Stomach smooth muscle (tissue), 2 donors: ENCODE measurements around the gene OSBPL1A.
A peak's percentile ranks its signal among the peaks of the same experiment; 100 is the strongest.
"Not testable (repeated sequence)": the region's sequence is repeated elsewhere in the genome, so short reads cannot be mapped to it uniquely, and the experiment has no call there.

Source experiments
- H3K27ac ChIP-seq: one replicate; pipeline ENCODE4 v1.7.0; 2013; ENCODE audit warnings: mild to moderate bottlenecking, low read length, inconsistent platforms
- H3K27me3 ChIP-seq, 2 donors: one replicate each; pipeline ENCODE4 v1.7.0; 2013; ENCODE audit warnings: low read length in 2 of 2; ENCODE audit not compliant: insufficient read depth in 2 of 2, control insufficient read depth in 1 of 2
- H3K36me3 ChIP-seq, 2 donors: one replicate each; pipeline ENCODE4 v1.7.0; 2013; ENCODE audit warnings: low read length in 2 of 2; ENCODE audit not compliant: control insufficient read depth in 2 of 2, insufficient read depth in 2 of 2
- H3K4me1 ChIP-seq: one replicate; pipeline ENCODE4 v1.7.0; 2013; ENCODE audit warnings: low read length; ENCODE audit not compliant: control insufficient read depth, insufficient read depth
- H3K4me3 ChIP-seq, 2 donors: one replicate each; pipeline ENCODE4 v1.7.0; 2013; ENCODE audit warnings: low read length in 2 of 2
- H3K9ac ChIP-seq, 2 donors: one replicate each; pipeline ENCODE4 v1.7.0; 2013; ENCODE audit warnings: low read length in 2 of 2, mild to moderate bottlenecking in 1 of 2
- H3K9me3 ChIP-seq, 2 donors: one replicate each; pipeline ENCODE4 v1.7.0; 2013; ENCODE audit warnings: low read length in 2 of 2; ENCODE audit not compliant: control insufficient read depth in 2 of 2
- donor health status: healthy.
- donor health status: Pancreatic carcinoma.

Gene OSBPL1A

DNA sequence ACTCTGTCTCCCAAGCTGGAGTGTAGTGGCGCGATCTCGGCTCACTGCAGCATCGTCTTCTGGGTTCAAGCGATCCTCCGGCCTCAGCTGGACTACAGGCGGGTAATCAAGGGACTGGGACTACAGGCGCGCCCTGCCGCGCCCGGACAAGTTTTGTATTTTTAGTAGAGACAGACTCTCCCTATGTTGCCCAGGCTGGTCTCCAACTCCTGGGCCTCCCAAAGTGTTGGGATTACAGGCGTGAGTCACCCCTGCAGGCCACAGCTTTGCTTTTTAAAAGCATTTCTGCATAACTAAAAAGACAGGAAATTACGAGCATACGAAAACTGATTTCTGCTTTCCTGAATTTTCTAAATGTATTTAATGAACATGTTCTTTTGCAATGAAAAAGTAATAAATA lies 916 bp upstream of the OSBPL1A start:
- Histone ChIP-seq H3K36me3 (no peaks in the 10 kb centered on the region), H3K9ac (no peak overlapping the region), H3K27me3 (no peaks in the 10 kb centered on the region), H3K9me3 (no peaks in the 10 kb centered on the region), H3K4me1 (peaks cover 6% of the 10 kb centered on the region), H3K27ac (no peak overlapping the region), H3K4me3 (peak overlapping the region in 1 of 2 donors; percentile 88)

DNA sequence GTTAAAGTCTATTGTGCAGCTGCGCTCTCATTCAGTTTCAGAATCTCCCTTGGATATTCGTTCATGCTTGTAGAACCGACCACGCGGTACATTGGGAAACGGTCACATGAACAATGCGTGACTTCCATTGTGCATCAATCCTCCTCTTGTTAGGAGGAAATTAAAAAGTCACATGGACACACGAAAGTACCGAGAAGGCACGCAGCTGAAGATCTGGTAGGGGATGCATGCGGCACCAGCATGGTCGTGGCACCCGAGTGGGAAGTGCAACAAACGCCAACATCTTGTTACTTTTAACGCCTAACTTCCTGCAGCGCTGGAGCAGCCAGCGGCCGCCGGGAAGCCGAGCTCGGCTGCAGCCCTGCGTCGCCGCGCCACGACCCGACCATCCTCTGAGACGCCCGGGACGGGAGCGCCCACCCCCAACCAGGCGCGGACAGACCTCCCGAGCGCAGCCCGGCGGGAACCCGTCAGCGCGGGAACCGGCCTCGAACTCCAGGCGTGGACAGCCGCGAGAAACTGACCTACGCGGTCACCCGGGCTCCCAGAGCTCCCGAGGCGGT lies 412 bp downstream of the OSBPL1A start:
- Histone ChIP-seq H3K27ac (no peak overlapping the region), H3K9me3 (no peaks in the 10 kb centered on the region), H3K27me3 (no peaks in the 10 kb centered on the region), H3K36me3 (no peaks in the 10 kb centered on the region), H3K9ac (peak overlapping the region; percentile 1 to 48), H3K4me1 (peaks cover 6% of the 10 kb centered on the region), H3K4me3 (peak overlapping the region; percentile 88 to 93)

DNA sequence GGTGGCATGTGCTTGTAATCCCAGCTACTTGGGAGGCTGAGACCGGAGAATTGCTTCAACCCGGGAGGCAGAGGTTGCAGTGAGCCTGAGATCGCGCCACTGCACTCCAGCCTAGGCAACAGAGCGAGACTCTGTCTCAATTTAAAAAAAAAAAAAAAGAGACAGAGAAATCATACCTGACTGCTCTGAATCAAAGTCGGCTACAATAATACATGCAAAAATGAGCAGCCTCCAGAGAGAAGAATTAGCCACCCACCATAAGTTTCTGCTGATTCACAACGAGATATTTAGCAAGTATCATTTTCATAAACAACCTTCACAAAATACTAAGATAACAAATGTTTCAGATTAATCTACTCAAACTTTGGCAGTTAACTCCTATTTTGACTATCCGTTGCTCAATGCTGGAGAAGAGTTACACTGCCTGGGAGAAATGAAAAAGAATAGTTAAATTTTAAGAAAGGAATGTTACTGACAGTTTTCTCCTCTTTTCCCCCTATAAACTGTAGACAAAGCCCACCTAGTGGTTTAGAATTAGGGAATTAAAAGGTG lies 1.5 kb downstream of the OSBPL1A start:
- no peak overlapping the region for H3K27ac ChIP-seq
- H3K9ac ChIP-seq: no peak overlapping the region
- no peak overlapping the region for H3K4me3 ChIP-seq
- H3K27me3 ChIP-seq: no peaks in the 10 kb centered on the region
- H3K9me3 ChIP-seq: no peaks in the 10 kb centered on the region
- no peaks in the 10 kb centered on the region for H3K36me3 ChIP-seq
- H3K4me1 ChIP-seq: peaks cover 6% of the 10 kb centered on the region

DNA sequence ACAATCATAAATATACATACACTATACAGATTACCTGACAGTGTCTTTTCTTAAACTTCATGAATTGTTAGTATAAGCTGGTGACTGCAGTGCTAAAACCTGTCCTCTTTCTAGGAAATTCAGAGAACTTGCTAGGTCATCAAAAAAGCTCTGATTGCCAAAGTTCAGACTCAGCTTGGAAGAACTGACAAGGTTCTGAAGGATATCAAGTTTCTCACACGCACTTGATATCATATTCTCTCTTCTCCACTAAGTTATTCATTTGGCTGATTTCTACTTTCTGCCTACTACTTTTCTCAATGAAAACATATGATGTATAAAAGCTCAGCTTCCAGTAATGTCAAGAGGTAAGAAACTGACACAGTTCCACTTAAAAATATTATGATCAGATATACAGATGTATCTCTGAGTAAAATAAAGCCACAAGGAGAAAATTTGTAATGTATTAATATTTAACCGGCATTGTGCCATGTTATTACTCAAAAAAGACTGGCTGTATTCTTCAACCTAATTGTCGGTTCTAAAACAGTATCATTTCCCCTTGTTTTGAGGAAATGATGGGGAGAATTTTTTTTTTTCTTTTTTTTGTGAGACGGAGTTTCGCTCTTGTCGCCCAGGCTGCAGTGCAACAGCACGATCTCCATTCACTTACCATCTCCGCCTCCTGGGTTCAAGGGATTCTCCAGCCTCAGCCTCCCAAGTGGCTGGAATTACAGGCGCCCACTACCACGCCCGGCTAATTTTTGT lies 2.4 kb downstream of the OSBPL1A start:
- H3K9ac ChIP-seq: no peak overlapping the region
- peaks cover 6% of the 10 kb centered on the region for H3K4me1 ChIP-seq
- H3K36me3 ChIP-seq: no peaks in the 10 kb centered on the region
- H3K27me3 ChIP-seq: no peaks in the 10 kb centered on the region
- H3K27ac ChIP-seq: no peak overlapping the region
- no peak overlapping the region for H3K4me3 ChIP-seq
- no peaks in the 10 kb centered on the region for H3K9me3 ChIP-seq

DNA sequence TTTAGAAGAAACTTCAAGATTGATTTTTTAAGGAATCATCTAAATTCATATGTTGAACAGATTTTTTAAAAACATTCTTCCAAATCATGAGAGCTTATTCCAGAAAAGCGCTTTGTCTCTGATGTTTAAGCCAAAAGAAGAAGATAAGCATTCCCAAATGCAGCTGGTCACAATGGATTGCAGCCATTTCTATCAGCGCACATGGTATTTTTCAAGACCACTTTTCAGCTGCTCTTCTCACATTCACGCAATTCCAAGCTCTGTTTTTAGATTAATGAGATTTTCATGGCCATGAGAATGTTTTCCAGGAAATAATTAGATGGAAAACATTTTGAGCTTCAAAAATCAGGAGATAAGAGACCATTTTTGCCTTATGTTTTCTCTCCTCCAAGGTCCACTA lies 8.7 kb downstream of the OSBPL1A start:
- Histone ChIP-seq H3K27ac (no peak overlapping the region), H3K9me3 (no peaks in the 10 kb centered on the region), H3K4me3 (no peak overlapping the region), H3K4me1 (no peaks in the 10 kb centered on the region), H3K36me3 (no peaks in the 10 kb centered on the region), H3K9ac (no peak overlapping the region), H3K27me3 (no peaks in the 10 kb centered on the region)

DNA sequence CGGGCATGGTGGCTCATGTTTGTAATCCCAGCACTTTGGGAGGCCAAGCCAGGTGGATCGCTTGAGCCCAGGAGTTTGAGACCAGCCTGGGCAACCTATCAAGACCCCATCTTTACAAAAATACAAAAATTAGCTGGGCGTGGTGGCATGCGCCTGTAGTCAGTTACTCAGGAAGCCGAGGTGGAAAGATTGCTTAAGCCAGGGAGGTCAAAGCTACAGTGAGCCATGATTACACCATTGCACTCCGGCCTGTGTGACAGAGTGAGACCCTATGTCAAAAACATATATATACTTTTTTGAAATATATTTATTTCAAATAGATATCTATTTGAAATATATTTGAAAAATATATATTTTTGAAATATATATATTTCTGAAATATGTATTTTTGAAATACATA lies 10.9 kb downstream of the OSBPL1A start:
- Histone ChIP-seq H3K4me1 (no peaks in the 10 kb centered on the region), H3K9me3 (no peaks in the 10 kb centered on the region), H3K27ac (no peak overlapping the region), H3K27me3 (no peaks in the 10 kb centered on the region), H3K9ac (no peak overlapping the region), H3K4me3 (no peak overlapping the region), H3K36me3 (no peaks in the 10 kb centered on the region)

DNA sequence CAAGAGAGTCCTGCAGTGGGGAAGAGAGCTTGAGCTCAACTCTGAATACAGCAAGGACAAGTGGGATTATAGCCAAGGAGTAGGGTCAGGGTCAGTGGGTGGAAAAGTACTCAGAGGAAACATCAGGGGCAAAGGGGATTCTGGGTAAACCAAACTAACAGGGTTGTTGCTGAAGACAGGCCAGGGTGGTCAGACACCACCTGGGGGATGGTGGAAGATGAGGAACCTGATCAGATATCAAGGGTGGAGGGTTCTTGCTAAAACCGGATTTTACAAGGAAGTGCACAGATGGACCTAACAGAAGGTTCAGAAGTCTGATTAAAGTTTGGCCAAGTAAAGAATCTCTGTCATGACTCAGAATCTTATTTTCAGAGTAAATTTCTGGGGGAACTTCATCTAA lies 16.5 kb downstream of the OSBPL1A start:
- Histone ChIP-seq H3K36me3 (no peaks in the 10 kb centered on the region), H3K9ac (no peak overlapping the region), H3K27me3 (no peaks in the 10 kb centered on the region), H3K9me3 (no peaks in the 10 kb centered on the region), H3K4me3 (no peak overlapping the region), H3K4me1 (no peaks in the 10 kb centered on the region), H3K27ac (no peak overlapping the region)

DNA sequence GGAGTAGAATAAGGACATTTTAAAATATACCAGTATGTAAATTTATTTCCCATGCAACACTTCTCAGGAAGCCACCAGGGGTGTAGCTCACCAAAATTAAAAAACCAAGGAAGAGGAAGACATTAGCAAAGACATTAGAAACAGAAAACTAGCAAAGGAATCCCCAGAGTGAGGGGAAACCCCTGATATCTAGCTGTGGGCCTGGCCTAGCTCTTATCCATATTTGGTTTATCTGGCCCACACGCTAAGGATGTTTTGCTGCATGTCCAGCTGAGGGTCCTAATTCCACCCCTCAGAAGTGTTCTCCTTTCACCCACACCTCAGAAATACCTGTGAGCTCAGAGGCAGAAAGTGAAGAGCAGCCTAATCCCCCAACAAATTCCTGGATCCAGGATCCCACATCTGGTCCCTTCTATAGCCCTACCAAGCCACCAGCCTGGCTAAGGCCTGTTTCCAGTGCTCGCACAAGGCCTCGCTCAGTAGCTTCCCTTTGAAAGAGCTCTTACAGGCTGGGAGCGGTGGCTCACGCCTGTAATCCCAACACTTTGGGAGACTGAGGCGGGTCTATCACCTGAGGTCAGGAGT lies 17.4 kb downstream of the OSBPL1A start:
- no peaks in the 10 kb centered on the region for H3K4me1 ChIP-seq
- H3K27me3 ChIP-seq: no peaks in the 10 kb centered on the region
- H3K9ac ChIP-seq: no peak overlapping the region
- H3K9me3 ChIP-seq: no peaks in the 10 kb centered on the region
- H3K4me3 ChIP-seq: no peak overlapping the region
- no peaks in the 10 kb centered on the region for H3K36me3 ChIP-seq
- no peak overlapping the region for H3K27ac ChIP-seq

DNA sequence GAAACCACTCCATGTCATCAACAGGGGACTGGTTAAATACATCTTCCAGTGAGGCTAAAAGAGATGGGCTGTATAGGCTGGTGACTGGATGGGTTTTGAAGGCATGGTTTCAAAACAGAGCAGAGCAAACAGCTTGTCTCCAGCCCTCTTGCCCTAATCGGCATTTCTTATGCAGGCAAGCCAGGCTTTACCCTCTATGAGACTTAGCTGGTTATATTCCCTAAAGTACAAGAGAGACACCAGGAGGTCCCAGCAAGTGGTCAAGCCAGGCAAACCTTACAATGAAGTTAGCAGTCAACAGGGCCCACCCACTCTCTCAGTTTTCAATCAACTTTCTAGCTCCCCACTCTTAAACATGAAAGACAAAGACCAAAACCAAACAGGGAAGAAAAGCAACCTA lies 19.0 kb downstream of the OSBPL1A start:
- no peaks in the 10 kb centered on the region for H3K4me1 ChIP-seq
- H3K27me3 ChIP-seq: no peaks in the 10 kb centered on the region
- no peaks in the 10 kb centered on the region for H3K9me3 ChIP-seq
- H3K36me3 ChIP-seq: no peaks in the 10 kb centered on the region
- H3K27ac ChIP-seq: no peak overlapping the region
- no peak overlapping the region for H3K9ac ChIP-seq
- H3K4me3 ChIP-seq: no peak overlapping the region

DNA sequence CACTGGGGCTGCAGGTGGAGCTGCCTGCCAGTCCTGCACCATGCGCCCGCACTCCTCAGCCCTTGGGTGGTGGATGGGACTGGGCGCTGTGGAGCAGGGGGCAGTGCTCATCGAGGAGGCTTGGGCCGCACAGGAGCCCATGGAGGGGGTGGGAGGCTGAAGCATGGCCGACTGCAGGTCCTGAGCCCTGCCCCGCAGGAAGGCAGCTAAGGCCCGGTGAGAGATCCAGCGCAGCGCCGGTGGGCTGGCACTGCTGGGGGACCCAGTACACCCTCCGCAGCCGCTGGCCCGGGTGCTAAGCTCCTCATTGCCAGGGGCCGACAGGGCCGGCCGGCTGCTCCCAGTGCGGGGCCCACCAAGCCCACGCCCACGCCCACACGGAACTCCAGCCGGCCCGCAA lies 21.1 kb downstream of the OSBPL1A start:
- H3K4me1 ChIP-seq, H3K36me3 ChIP-seq, H3K27ac ChIP-seq, H3K27me3 ChIP-seq, H3K9me3 ChIP-seq, H3K9ac ChIP-seq, H3K4me3 ChIP-seq: not testable (repeated sequence)

DNA sequence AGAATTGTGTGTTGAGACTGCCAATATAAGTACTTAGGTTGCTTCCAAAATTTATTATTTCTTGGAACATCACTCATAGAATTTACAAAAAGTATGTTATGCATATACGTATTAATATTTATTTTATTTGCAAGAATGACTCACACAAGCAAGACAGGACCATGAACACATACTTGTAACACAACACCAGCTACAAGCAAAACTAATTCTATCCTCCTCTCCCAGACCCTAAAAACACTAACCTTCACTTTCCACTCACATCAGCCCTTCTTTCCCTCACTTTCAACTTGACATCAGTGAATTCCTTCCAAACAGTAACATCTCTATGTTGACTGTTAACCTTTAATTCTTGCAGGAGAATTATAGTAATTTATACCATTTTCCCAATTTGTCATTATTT lies 24.3 kb downstream of the OSBPL1A start:
- H3K4me1 ChIP-seq: no peaks in the 10 kb centered on the region
- H3K9ac ChIP-seq: no peak overlapping the region
- H3K4me3 ChIP-seq: no peak overlapping the region
- H3K9me3 ChIP-seq: no peaks in the 10 kb centered on the region
- H3K36me3 ChIP-seq: no peaks in the 10 kb centered on the region
- H3K27me3 ChIP-seq: no peaks in the 10 kb centered on the region
- no peak overlapping the region for H3K27ac ChIP-seq
